Activated CD4-positive, alpha-beta T cell treated with anti-CD3 and anti-CD28 coated beads, Interleukin-2, amount 10 ng/mL, durations not matched to agents 24 days and 14 days (primary cell): Measurements from ENCODE around the gene SESTD1. TPM values are rescaled to one million over a fixed set of nuclear protein-coding genes. Genes with fewer than 3 reads are reported as not detected.

Source experiments
- DNase-seq: peaks from one replicate; pipeline ENCODE4 v3.0.0; 2022
- H3K27ac Mint-ChIP-seq: one replicate; pipeline ENCODE4 v1.8.0; 2022; ENCODE audit warnings: mild to moderate bottlenecking, mixed read lengths
- H3K27me3 Mint-ChIP-seq: one replicate; pipeline ENCODE4 v1.8.0; 2022; ENCODE audit warnings: mixed read lengths
- H3K36me3 Mint-ChIP-seq: one replicate; pipeline ENCODE4 v1.8.0; 2022; ENCODE audit warnings: low read depth, mild to moderate bottlenecking, mixed read lengths
- H3K4me1 Mint-ChIP-seq: one replicate; pipeline ENCODE4 v1.8.0; 2021; ENCODE audit warnings: mixed read lengths
- H3K4me3 Mint-ChIP-seq: one replicate; pipeline ENCODE4 v1.8.0; 2022; ENCODE audit warnings: mild to moderate bottlenecking, moderate library complexity, mixed read lengths
- H3K9me3 Mint-ChIP-seq: one replicate; pipeline ENCODE4 v1.8.0; 2021; ENCODE audit warnings: mixed read lengths
- intact Hi-C: fragments of 100-400 bp; cut with micrococcal nuclease; formaldehyde crosslinking; loops from one replicate; pipeline ENCODE4 v1.15.1; 2023
- total RNA-seq: library from RNA; stranded (reverse); gene quantifications from 2 replicates; pipeline ENCODE4 v1.2.3, GENCODE V29; 2022

SESTD1 gene
- total RNA-seq, 1 donor from 2014 or later, result 13.4 TPM

DNA sequence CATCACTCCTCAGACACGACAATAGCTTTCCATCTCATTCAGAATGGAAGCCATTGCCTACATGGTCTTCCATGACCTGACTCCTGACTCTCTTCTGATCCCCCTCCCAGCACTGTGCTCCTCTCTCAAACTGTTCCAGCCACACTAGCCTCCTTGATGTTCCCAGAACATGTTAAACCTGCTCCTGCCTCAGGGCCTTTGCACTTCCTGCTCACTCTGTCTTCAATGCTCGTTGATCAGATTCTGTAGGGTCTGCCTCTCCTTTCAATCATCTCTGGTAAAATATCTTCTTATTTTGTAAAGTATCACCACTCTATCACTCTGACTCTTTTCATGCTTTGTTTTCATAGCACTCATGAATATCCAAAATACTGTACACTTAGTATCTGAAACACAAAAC is 84.9 kb downstream of the SESTD1 start:
- Mint-ChIP-seq H3K36me3 (peaks cover 6% of the 10 kb centered on the region), H3K4me1 (no peaks in the 10 kb centered on the region), H3K27me3 (no peaks in the 10 kb centered on the region), H3K27ac (no peak overlapping the region), H3K9me3 (no peaks in the 10 kb centered on the region), H3K4me3 (no peak overlapping the region)
- intact Hi-C loops, result no loop called here
- DNase-seq, result no peak

DNA sequence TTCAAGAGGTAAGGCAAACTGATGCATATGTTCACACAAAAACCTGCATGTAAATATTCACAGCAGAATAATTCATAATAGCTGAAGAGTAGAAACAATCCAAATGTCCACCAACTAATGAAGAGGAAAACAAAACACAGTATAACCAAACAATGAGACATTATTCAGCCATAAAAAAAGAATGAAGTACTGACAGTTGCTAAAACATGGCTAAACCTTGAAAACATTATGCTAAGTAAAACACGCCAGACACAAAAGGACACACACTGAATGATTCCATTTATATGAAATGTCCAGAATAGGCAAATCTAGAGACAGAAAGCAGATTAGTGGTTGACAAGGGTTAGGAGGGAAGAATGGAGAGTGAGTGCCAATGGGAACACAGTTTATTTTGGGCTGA is 86.9 kb downstream of the SESTD1 start:
- no peak for DNase-seq
- peaks cover 6% of the 10 kb centered on the region for H3K36me3 Mint-ChIP-seq
- no peak overlapping the region for H3K4me3 Mint-ChIP-seq
- H3K9me3 Mint-ChIP-seq, result no peaks in the 10 kb centered on the region
- intact Hi-C loops, result no loop called here
- no peaks in the 10 kb centered on the region for H3K27me3 Mint-ChIP-seq
- no peaks in the 10 kb centered on the region for H3K4me1 Mint-ChIP-seq
- H3K27ac Mint-ChIP-seq, result no peak overlapping the region

DNA sequence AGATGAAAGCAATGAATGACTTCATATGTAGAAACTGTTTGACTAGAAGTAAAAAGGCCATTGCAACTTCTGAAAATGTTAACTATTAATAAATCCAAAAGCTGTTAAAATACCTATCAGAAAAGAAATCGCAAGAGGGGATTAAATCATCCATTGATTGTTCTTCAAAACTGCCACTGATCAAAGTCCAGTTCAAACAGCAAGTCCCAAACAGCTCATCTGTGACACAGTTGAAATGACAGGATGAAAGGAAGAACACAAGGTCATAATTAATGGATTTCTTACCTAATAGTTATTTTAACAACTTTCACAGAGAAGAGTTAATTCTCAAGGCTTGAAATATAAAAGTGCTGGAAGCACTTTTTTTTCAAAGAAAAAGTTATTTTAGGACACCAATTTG is 90.4 kb downstream of the SESTD1 start:
- no peaks in the 10 kb centered on the region for H3K4me1 Mint-ChIP-seq

DNA sequence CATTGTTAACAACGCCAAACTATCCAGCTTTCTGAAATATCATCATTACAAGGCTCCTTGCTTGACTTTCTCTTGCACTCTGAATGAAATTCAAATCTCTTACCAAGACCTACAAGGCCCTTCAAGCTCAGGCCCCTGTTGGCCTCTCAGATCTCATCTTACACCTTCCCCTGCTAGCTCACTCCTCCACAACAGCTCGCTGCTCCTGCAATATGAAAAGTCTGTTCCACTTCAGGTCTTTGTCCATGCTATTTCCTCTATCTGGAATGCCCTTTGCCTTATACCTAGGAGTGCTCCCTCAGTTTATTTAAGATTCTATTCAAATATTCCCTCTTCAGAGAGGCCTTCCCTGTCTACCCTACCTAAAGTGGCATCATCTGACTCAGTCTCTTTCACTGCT is 91.7 kb downstream of the SESTD1 start:
- intact Hi-C loops, result no loop called here
- Mint-ChIP-seq H3K27ac (no peak overlapping the region), H3K4me1 (no peaks in the 10 kb centered on the region), H3K27me3 (no peaks in the 10 kb centered on the region), H3K9me3 (no peaks in the 10 kb centered on the region), H3K4me3 (no peak overlapping the region), H3K36me3 (peaks cover 8% of the 10 kb centered on the region)
- no peak for DNase-seq

More for the DNA sequence above, 90.4 kb downstream of the SESTD1 start:
- H3K27me3 Mint-ChIP-seq, result no peaks in the 10 kb centered on the region
- intact Hi-C loops, result no loop called here
- H3K9me3 Mint-ChIP-seq, result no peaks in the 10 kb centered on the region
- no peak overlapping the region for H3K27ac Mint-ChIP-seq
- no peak overlapping the region for H3K4me3 Mint-ChIP-seq
- H3K36me3 Mint-ChIP-seq, result peaks cover 7% of the 10 kb centered on the region
- no peak for DNase-seq

DNA sequence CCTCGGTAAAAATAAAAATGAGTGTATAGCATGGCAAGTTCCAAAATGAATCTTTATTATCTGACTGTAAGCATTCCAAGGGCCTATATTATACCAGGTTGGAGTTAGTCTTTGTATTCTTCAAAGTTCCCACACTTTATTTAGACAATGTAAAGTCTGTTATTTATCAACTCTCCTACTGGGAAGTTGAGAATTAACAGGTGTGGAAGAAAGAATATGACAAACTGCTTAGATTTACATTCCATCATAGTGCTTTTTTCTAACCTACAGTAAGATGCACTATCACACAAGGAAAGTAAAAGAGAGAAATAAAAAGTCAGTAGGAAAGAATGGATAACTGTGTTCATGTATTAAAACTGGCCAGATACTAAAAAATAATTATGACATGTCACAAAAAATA is 93.3 kb downstream of the SESTD1 start:
- intact Hi-C loops, result no loop called here

DNA sequence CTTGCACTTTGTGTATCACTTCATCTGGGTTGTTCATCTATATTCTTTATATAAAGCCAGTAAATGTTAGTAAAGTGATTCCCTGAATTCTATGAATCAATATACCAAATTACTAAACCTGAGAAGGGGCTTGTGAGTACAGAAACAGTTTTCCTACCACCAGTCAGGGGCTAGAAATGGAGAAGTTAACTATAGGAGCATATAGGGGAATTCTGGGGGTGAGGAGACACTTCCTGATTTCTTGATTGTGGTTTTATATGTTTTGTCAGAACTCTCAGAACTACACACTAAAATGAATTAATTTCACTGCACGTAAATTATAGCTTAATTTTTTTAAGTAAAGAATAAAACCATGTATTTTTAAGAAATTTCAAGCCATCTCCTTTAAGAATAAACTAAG is 93.7 kb downstream of the SESTD1 start:
- H3K9me3 Mint-ChIP-seq, result no peaks in the 10 kb centered on the region
- no peaks in the 10 kb centered on the region for H3K27me3 Mint-ChIP-seq
- no peak for DNase-seq
- no peak overlapping the region for H3K27ac Mint-ChIP-seq
- H3K4me1 Mint-ChIP-seq, result no peaks in the 10 kb centered on the region
- H3K36me3 Mint-ChIP-seq, result peaks cover 9% of the 10 kb centered on the region
- intact Hi-C loops, result no loop called here
- H3K4me3 Mint-ChIP-seq, result no peak overlapping the region

More for the DNA sequence above, 93.3 kb downstream of the SESTD1 start:
- H3K4me1 Mint-ChIP-seq, result no peaks in the 10 kb centered on the region
- no peak overlapping the region for H3K4me3 Mint-ChIP-seq
- no peak for DNase-seq
- peaks cover 8% of the 10 kb centered on the region for H3K36me3 Mint-ChIP-seq
- H3K27ac Mint-ChIP-seq, result no peak overlapping the region
- H3K9me3 Mint-ChIP-seq, result no peaks in the 10 kb centered on the region
- no peaks in the 10 kb centered on the region for H3K27me3 Mint-ChIP-seq

DNA sequence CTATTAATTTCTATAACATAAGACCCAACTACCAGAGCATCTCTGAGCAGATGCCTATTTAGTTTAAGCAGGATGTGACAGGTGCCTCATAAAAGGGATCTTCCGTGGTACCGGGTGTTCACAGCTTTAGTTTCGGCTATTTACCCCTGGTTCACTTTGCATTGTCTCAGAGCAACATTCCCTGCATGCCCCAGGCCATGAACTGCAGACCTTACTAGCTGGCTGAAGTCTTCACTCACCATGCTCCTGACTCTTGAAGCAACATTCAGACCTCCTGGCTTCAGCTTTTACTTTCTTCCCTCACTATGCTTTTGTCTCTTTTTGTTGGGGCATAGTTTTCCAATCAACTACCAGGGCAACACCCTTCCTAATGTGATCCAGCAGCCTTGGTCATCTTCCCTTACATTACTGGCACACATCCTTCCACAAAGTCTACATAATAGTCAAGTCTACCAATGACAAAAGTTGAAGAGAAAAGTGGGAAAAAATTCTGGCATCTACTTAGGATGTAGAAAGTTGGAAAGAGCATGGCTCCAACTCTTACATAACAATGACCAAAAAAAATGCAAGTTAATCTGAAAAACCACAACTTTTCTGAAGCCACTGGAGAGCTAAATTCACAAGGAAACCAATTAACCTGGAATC is 99.2 kb downstream of the SESTD1 start:
- intact Hi-C loops, result no loop called here
- Mint-ChIP-seq H3K36me3 (peaks cover 11% of the 10 kb centered on the region), H3K4me3 (no peak overlapping the region), H3K9me3 (no peaks in the 10 kb centered on the region), H3K27ac (no peak overlapping the region), H3K27me3 (no peaks in the 10 kb centered on the region), H3K4me1 (no peaks in the 10 kb centered on the region)
- no peak for DNase-seq

DNA sequence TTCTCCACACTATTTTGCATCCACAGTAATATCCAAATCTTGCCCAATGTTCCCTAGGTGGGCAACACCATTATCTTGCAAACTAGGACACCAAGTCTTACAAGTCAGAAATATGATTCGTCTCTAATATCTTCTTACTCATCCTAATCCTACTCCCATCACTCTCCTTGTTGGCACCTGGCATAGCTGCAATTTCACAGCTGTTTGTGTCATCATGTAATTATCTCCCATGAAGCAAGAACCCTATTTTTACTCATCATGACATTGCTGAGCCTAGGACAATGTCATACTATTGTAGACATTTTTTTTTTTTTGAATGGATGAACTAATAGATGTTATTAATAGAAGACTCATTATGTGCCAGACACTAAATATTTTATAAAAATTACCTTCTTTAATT is 123.4 kb downstream of the SESTD1 start:
- H3K4me3 Mint-ChIP-seq, result no peak overlapping the region
- intact Hi-C loops, result no loop called here
- no peaks in the 10 kb centered on the region for H3K9me3 Mint-ChIP-seq
- H3K4me1 Mint-ChIP-seq, result no peaks in the 10 kb centered on the region
- no peaks in the 10 kb centered on the region for H3K27me3 Mint-ChIP-seq
- H3K36me3 Mint-ChIP-seq, result peaks cover 3% of the 10 kb centered on the region
- no peak for DNase-seq
- H3K27ac Mint-ChIP-seq, result no peak overlapping the region

DNA sequence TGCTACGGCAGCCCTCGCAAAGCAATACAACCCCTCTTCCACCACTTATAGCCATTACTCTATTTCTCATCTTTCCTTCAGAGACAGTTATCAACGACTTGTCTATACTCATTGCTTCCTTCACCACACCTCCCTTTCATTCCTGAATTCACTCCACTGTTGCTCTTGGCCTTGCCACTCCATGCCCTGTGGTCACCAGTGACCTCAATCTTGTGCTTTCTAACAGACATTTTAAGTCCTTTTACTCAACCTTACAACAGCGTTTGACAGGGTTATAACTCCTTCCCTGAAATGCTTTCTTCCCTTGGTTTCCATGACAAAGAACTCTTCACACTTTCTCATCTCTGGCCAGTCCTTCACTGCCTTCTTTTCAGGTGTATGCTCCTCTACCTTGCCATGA is 124.1 kb downstream of the SESTD1 start:
- DNase-seq, result no peak
- intact Hi-C loops, result no loop called here
- Mint-ChIP-seq H3K36me3 (peaks cover 3% of the 10 kb centered on the region), H3K27me3 (no peaks in the 10 kb centered on the region), H3K4me3 (no peak overlapping the region), H3K27ac (no peak overlapping the region), H3K9me3 (no peaks in the 10 kb centered on the region), H3K4me1 (no peaks in the 10 kb centered on the region)

DNA sequence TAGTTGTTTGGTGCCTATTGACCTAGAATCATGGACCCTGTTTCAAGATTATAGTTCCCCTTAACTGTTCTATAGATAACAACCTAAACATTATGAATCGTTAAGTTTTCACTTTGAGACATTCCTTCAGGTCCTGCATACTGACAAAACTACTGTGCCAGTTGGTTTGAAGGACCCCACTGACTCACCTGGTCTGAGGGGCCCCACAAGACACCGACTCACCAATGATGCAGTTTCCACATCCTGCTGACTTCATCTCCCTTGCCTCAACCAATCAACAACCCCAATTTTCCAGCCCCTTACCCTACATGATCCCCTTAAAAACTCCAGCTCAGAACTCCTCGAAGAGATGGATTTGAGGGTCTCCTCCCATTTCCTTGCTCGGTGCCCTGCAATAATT is 125.1 kb downstream of the SESTD1 start:
- intact Hi-C loops, result no loop called here
- Mint-ChIP-seq H3K27ac (no peak overlapping the region), H3K4me1 (no peaks in the 10 kb centered on the region), H3K4me3 (no peak overlapping the region), H3K27me3 (no peaks in the 10 kb centered on the region), H3K36me3 (peaks cover 3% of the 10 kb centered on the region), H3K9me3 (no peaks in the 10 kb centered on the region)
- DNase-seq, result no peak

DNA sequence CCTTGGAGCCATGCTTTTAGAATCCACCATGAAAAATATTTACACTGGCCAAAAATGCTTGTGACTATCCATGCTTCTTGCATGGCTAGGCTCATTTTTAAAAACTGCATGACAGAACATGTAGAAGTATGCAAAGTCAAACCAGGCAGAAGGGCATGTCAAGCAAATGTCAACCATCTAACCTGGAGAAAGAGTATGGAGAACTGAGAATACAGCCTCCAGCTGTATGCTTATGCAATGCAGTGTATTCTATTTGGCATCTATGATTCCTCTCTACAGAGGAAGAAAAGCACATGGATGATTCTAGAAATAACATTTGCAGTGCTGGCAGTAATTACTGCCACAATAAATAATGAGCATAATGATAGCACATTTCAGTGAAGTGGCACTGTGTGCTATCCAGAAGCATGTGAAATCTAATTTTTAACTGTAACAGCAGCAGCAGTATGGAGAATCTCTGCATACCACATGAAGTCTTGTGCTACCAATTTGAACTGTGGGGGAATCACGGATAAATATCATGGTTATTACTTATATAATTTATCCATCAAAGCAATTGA is 127.4 kb downstream of the SESTD1 start:
- intact Hi-C loops, result no loop called here
- no peaks in the 10 kb centered on the region for H3K27me3 Mint-ChIP-seq
- no peaks in the 10 kb centered on the region for H3K36me3 Mint-ChIP-seq
- no peaks in the 10 kb centered on the region for H3K4me1 Mint-ChIP-seq
- H3K4me3 Mint-ChIP-seq, result no peak overlapping the region
- no peak overlapping the region for H3K27ac Mint-ChIP-seq
- no peaks in the 10 kb centered on the region for H3K9me3 Mint-ChIP-seq
- no peak for DNase-seq

DNA sequence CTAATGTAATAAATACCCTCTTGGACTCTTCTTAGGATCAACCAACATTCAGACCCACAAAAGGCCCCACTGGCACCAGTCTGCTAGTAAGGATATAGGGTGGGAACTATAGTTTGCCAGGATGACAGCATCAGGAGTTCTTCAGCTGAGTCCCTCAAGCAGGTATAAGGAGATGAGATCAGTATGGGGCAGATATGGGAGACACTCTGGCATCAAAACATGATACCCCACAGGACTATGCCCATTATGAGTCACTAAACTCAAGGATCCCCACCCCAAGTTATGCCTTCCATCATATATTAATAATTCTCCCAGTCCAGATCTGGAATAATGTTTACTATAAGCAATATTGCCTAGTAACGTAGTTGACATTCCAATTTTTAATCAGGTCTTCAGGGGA is 131.6 kb downstream of the SESTD1 start:
- H3K4me1 Mint-ChIP-seq, result peaks cover 1% of the 10 kb centered on the region
- no peaks in the 10 kb centered on the region for H3K27me3 Mint-ChIP-seq
- DNase-seq, result no peak
- H3K4me3 Mint-ChIP-seq, result no peak overlapping the region
- H3K27ac Mint-ChIP-seq, result no peak overlapping the region
- no peaks in the 10 kb centered on the region for H3K36me3 Mint-ChIP-seq
- no peaks in the 10 kb centered on the region for H3K9me3 Mint-ChIP-seq
- intact Hi-C loops, result no loop called here

DNA sequence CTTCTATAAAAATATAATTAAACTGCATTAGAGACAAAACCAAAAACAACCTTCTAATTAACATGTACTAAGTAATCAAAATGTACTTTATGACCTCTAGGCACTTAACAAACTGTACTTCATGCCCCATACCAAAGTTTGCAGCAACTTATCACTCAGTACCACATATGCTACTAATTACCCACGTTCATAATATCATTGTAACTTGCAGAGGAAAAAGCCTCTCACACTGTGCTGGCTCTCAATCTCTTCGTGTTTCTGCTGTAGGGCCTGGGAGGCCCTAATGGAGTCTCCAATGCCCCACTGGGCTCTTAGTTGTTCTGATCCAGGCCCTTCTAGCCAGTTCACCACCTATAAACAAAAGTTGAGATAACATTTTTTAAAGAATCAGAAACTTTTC is 132.6 kb downstream of the SESTD1 start:
- no peaks in the 10 kb centered on the region for H3K36me3 Mint-ChIP-seq
- H3K4me1 Mint-ChIP-seq, result peaks cover 1% of the 10 kb centered on the region
- no peaks in the 10 kb centered on the region for H3K27me3 Mint-ChIP-seq
- H3K9me3 Mint-ChIP-seq, result no peaks in the 10 kb centered on the region
- intact Hi-C loops, result no loop called here
- no peak overlapping the region for H3K27ac Mint-ChIP-seq
- DNase-seq, result no peak
- no peak overlapping the region for H3K4me3 Mint-ChIP-seq

DNA sequence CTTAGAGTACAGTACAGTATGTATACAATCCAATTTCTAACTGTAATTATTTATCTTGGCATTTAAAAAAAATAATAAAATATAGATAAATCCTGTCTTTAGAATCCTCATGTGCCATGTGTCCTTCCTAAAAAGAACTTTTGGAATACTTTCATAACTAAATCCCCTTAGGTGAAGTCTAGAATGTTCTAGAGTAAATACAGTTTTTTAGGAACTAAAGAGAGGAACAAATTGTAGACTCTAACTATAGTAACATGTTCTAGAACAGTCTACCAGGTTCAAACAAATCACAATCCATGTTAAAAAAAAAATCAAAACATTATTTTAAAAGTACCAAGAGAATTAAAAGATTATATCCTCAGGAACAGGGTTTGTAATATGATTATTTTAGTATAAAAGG is 134.1 kb downstream of the SESTD1 start:
- no peak for DNase-seq
- Mint-ChIP-seq H3K27me3 (no peaks in the 10 kb centered on the region), H3K36me3 (no peaks in the 10 kb centered on the region), H3K27ac (no peak overlapping the region), H3K4me1 (peaks cover 1% of the 10 kb centered on the region), H3K4me3 (no peak overlapping the region), H3K9me3 (no peaks in the 10 kb centered on the region)
- intact Hi-C loops, result no loop called here
